DND-41 (cell line): ENCODE measurements around the gene MCRIP2.

Source experiments
- EZH2 ChIP-seq: IDR thresholded peaks from 3 replicates; pipeline ENCODE4 v1.6.1; 2012; ENCODE audit warnings: borderline replicate concordance, low read depth, mild to moderate bottlenecking, moderate library complexity, low read length, inconsistent platforms; ENCODE audit not compliant: severe bottlenecking
- TF ChIP-seq, protein P1 (sequence below): IDR thresholded peaks from 2 replicates; pipeline ENCODE4 v1.5.1; 2012; ENCODE audit warnings: borderline replicate concordance, low read length, moderate library complexity, mild to moderate bottlenecking; ENCODE audit not compliant: poor library complexity, severe bottlenecking; ENCODE audit errors: extremely low read depth

DNA sequence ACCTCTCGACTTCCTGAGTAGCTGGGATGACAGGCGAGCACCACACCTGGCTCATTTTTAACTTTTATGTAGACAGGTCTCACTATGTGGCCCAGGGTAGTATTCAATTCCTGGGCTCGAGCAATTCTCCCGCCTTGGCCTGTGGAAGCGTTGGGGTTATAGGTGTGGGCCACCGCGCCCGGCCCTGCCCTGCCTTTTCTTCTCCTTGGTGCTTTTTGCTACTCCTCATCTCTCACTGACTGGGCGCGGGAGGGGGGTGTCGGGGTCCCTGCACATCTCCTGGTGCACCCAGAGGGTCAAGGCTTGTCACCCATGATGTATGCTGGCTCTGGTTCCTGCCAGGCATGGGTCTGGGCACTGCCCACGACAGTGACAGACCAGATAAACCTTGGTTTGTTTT, 2.9 kb downstream of the MCRIP2 start:
- TF ChIP-seq, protein P1, sequence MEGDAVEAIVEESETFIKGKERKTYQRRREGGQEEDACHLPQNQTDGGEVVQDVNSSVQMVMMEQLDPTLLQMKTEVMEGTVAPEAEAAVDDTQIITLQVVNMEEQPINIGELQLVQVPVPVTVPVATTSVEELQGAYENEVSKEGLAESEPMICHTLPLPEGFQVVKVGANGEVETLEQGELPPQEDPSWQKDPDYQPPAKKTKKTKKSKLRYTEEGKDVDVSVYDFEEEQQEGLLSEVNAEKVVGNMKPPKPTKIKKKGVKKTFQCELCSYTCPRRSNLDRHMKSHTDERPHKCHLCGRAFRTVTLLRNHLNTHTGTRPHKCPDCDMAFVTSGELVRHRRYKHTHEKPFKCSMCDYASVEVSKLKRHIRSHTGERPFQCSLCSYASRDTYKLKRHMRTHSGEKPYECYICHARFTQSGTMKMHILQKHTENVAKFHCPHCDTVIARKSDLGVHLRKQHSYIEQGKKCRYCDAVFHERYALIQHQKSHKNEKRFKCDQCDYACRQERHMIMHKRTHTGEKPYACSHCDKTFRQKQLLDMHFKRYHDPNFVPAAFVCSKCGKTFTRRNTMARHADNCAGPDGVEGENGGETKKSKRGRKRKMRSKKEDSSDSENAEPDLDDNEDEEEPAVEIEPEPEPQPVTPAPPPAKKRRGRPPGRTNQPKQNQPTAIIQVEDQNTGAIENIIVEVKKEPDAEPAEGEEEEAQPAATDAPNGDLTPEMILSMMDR = no peak
- no peak for TF ChIP-seq EZH2
